H9 (cell line): ENCODE measurements around the gene CHRM4. TPM values are rescaled to one million over a fixed set of nuclear protein-coding genes. Genes with fewer than 3 reads are reported as not detected.

Source experiments
- DNase-seq: peaks from one replicate; pipeline ENCODE4 v3.0.0-alpha.2; 2017
- H2AFZ ChIP-seq: one replicate; pipeline ENCODE4 v1.6.1; 2013; ENCODE audit warnings: mild to moderate bottlenecking, low read length, control low read depth, moderate library complexity
- H2AK5ac ChIP-seq: 2 replicates; pipeline ENCODE4 v1.6.1; 2013; ENCODE audit warnings: low read length, control low read depth, mixed read lengths; ENCODE audit not compliant: insufficient read length
- H2BK120ac ChIP-seq: one replicate; pipeline ENCODE4 v1.6.1; 2013; ENCODE audit warnings: low read depth, mild to moderate bottlenecking, low read length, control low read depth, inconsistent platforms; ENCODE audit not compliant: poor library complexity, severe bottlenecking
- H2BK12ac ChIP-seq: 2 replicates; pipeline ENCODE4 v1.6.1; 2013; ENCODE audit warnings: low read length, control low read depth, mixed read lengths, low read depth; ENCODE audit not compliant: insufficient read length
- H2BK15ac ChIP-seq: 2 replicates; pipeline ENCODE4 v1.6.1; 2013; ENCODE audit warnings: low read depth, low read length, control low read depth
- H2BK20ac ChIP-seq: one replicate; pipeline ENCODE4 v1.6.1; 2013; ENCODE audit warnings: low read depth, mild to moderate bottlenecking, low read length, control low read depth, inconsistent platforms; ENCODE audit not compliant: poor library complexity, severe bottlenecking
- H2BK5ac ChIP-seq: 2 replicates; pipeline ENCODE4 v1.6.1; 2013; ENCODE audit warnings: low read length, control low read depth, mixed read lengths; ENCODE audit not compliant: insufficient read length
- H3K14ac ChIP-seq: 2 replicates; pipeline ENCODE4 v1.6.1; 2013; ENCODE audit warnings: low read length, control low read depth; ENCODE audit not compliant: insufficient read depth
- H3K18ac ChIP-seq: 2 replicates; pipeline ENCODE4 v1.6.1; 2013; ENCODE audit warnings: low read depth, mild to moderate bottlenecking, mixed read lengths, low read length, control low read depth; ENCODE audit not compliant: insufficient read length
- H3K23ac ChIP-seq: 2 replicates; pipeline ENCODE4 v1.6.1; 2013; ENCODE audit warnings: low read length, control low read depth, mixed read lengths, low read depth; ENCODE audit not compliant: insufficient read length
- H3K23me2 ChIP-seq: 2 replicates; pipeline ENCODE4 v1.6.1; 2013; ENCODE audit warnings: low read depth, mild to moderate bottlenecking, mixed read lengths, low read length, control low read depth; ENCODE audit not compliant: insufficient read length, poor library complexity, severe bottlenecking
- H3K27ac ChIP-seq: 2 replicates; pipeline ENCODE4 v1.5.1; 2013; ENCODE audit warnings: low read length, control low read depth, mixed read lengths, low read depth; ENCODE audit not compliant: insufficient read length
- H3K27me3 ChIP-seq: 2 replicates; pipeline ENCODE4 v1.6.1; 2013; ENCODE audit warnings: low read length, control low read depth, inconsistent platforms; ENCODE audit not compliant: insufficient read depth
- H3K4ac ChIP-seq: 2 replicates; pipeline ENCODE4 v1.6.1; 2013; ENCODE audit warnings: low read depth, mild to moderate bottlenecking, control low read depth, inconsistent platforms, low read length, moderate library complexity
- H3K4me1 ChIP-seq: 2 replicates; pipeline ENCODE4 v1.6.1; 2013; ENCODE audit warnings: low read length, control low read depth, inconsistent platforms; ENCODE audit not compliant: insufficient read depth
- H3K4me2 ChIP-seq: 2 replicates; pipeline ENCODE4 v1.6.1; 2013; ENCODE audit warnings: low read length, control low read depth, mixed read lengths; ENCODE audit not compliant: insufficient read length, insufficient read depth
- H3K56ac ChIP-seq: 2 replicates; pipeline ENCODE4 v1.6.1; 2013; ENCODE audit warnings: low read depth, mild to moderate bottlenecking, mixed read lengths, low read length, control low read depth; ENCODE audit not compliant: insufficient read length
- H3K79me1 ChIP-seq: 2 replicates; pipeline ENCODE4 v1.6.1; 2013; ENCODE audit warnings: low read depth, mild to moderate bottlenecking, moderate library complexity, low read length, control low read depth, inconsistent platforms; ENCODE audit not compliant: insufficient read depth, poor library complexity, severe bottlenecking
- H3K79me2 ChIP-seq: 2 replicates; pipeline ENCODE4 v1.6.1; 2013; ENCODE audit warnings: low read length, control low read depth, inconsistent platforms; ENCODE audit not compliant: insufficient read depth
- H3K9ac ChIP-seq: 2 replicates; pipeline ENCODE4 v1.6.1; 2013; ENCODE audit warnings: low read length, control low read depth, mixed read lengths; ENCODE audit not compliant: insufficient read length; ENCODE audit errors: extremely low read depth
- H3K9me3 ChIP-seq: one replicate; pipeline ENCODE4 v1.6.1; 2013; ENCODE audit warnings: low read depth, low read length, inconsistent platforms; ENCODE audit not compliant: control insufficient read depth
- H3T11ph ChIP-seq: one replicate; pipeline ENCODE4 v1.6.1; 2013; ENCODE audit warnings: mild to moderate bottlenecking, low read length, control low read depth, inconsistent platforms
- H4K20me1 ChIP-seq: one replicate; pipeline ENCODE4 v1.6.1; 2013; ENCODE audit not compliant: control insufficient read depth, insufficient read length, insufficient read depth
- H4K5ac ChIP-seq: 2 replicates; pipeline ENCODE4 v1.6.1; 2013; ENCODE audit warnings: low read depth, mild to moderate bottlenecking, mixed read lengths, low read length, control low read depth; ENCODE audit not compliant: insufficient read length
- H4K8ac ChIP-seq: replicated peaks from 2 replicates; pipeline ENCODE4 v1.6.1; 2013; ENCODE audit warnings: low read length, control low read depth, mixed read lengths, low read depth; ENCODE audit not compliant: insufficient read length
- H4K91ac ChIP-seq: 2 replicates; pipeline ENCODE4 v1.6.1; 2013; ENCODE audit warnings: low read depth, mild to moderate bottlenecking, moderate library complexity, mixed read lengths, low read length, control low read depth; ENCODE audit not compliant: insufficient read length
- H3K27ac Mint-ChIP-seq, 3 experiments: 2 replicates in 2 of 3; 3 replicates in 1 of 3; pipeline ENCODE4 v1.8.0; 2020 to 2021; ENCODE audit warnings: mixed read lengths in 3 of 3, mild to moderate bottlenecking in 1 of 3, moderate library complexity in 1 of 3
- H3K27me3 Mint-ChIP-seq: 2 replicates; pipeline ENCODE4 v1.8.0; 2021; ENCODE audit warnings: low read depth, mild to moderate bottlenecking, moderate library complexity, mixed read lengths
- H3K36me3 Mint-ChIP-seq, 3 experiments: 2 replicates in 2 of 3; 3 replicates in 1 of 3; pipeline ENCODE4 v1.8.0; 2020 to 2021; ENCODE audit warnings: low read depth in 3 of 3, mixed read lengths in 3 of 3; ENCODE audit not compliant: insufficient read depth in 1 of 3
- H3K4me1 Mint-ChIP-seq, 2 experiments: 2 replicates each; pipeline ENCODE4 v1.8.0; 2020; ENCODE audit warnings: mixed read lengths in 2 of 2
- H3K4me3 Mint-ChIP-seq, 2 experiments: 2 replicates in 1 of 2; 3 replicates in 1 of 2; pipeline ENCODE4 v1.8.0; 2020 to 2021; ENCODE audit warnings: mild to moderate bottlenecking in 2 of 2, mixed read lengths in 2 of 2, moderate library complexity in 1 of 2
- H3K9me3 Mint-ChIP-seq, 2 experiments: 2 replicates in 1 of 2; 3 replicates in 1 of 2; pipeline ENCODE4 v1.8.0; 2020; ENCODE audit warnings: mild to moderate bottlenecking in 2 of 2, mixed read lengths in 2 of 2, moderate library complexity in 1 of 2
- WGBS: extraction: QIAGEN DNeasy Blood & Tissue Kit; methylation state at CpG from one replicate; pipeline ENCODE4 v1.1.7; 2013; ENCODE audit warnings: missing lambda C conversion rate, low lambda C conversion rate, mixed read lengths; ENCODE audit not compliant: insufficient read length; ENCODE audit errors: extremely low coverage; 5-methylcytosine and 5-hydroxymethylcytosine counted together
- total RNA-seq: library from RNA; stranded (reverse); gene quantifications from 2 replicates; pipeline ENCODE4 v1.2.1, GENCODE V29; 2021
- TF ChIP-seq, protein P1 (sequence below): fragments of 200-600 bp; sonication (generic); conservative IDR thresholded peaks from 3 replicates; pipeline ENCODE4 v1.8.0; 2021; ENCODE audit warnings: antibody characterized with exemption, mild to moderate bottlenecking

CHRM4 gene
- total RNA-seq, 1 experiment from 2014 or later = 1.0 TPM

DNA sequence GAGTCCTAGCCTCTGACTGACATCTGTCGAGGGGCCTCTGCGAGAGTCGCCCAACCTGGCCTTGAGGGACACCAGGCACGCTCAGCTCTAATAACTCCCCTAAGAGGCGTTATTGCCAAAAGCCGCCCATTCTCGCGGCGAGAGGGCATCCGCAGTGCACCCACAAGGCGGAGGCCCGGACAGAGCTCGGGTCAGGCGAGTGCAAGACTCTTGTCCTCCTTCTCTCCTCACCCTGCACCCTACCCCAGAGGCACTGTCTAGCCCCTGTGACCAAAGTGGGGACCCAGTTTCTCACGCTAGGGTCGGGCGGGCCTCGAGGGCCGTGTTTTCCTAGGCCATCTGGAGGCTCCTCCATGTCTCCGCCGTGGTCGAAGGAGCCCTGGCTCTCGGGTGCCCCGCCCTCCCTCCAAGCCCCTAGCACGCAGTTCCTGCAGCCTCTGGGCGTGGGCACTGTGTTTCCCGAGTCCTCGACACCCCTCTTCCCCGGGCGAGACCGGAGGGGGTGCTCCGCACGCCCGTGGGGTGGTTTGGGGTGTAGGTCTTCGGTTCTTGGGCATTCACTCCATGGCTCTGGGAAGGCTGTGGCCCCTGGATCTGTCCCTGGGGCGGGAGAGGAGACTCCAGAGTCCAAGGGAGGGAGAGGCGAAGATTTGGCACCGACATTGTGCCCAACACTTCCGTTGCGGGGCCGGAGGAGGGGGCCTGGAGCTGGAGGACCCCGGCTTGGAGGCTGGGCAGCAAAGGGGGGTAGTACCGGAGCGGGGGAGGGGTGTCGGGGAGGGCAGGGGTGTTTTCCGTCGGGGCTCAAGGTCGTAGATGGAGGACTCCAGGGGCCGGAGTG, 1.0 kb downstream of the CHRM4 start:
- no peak overlapping the region for H3K18ac ChIP-seq
- no peak overlapping the region for H3K23ac ChIP-seq
- H3K4me2 ChIP-seq = peak overlapping the region; percentile 86
- peaks cover 76% of the 10 kb centered on the region for H3K27me3 Mint-ChIP-seq
- H2AFZ ChIP-seq = no peak overlapping the region
- H4K8ac ChIP-seq = no peak overlapping the region
- peak overlapping the region; percentile 56 to 78 for H3K4me3 Mint-ChIP-seq
- no peak overlapping the region for H2BK12ac ChIP-seq
- peaks cover 20% of the 10 kb centered on the region; the same call in 1 of the 2 replicates for H3K27me3 ChIP-seq
- H3K56ac ChIP-seq = no peak overlapping the region
- H3K14ac ChIP-seq = no peak overlapping the region
- H2BK5ac ChIP-seq = no peak overlapping the region
- H3T11ph ChIP-seq = no peak overlapping the region
- peaks cover 31 to 43% of the 10 kb centered on the region in 2 experiments for H3K4me1 Mint-ChIP-seq
- H4K91ac ChIP-seq = no peak overlapping the region
- no peaks in the 10 kb centered on the region for H3K36me3 Mint-ChIP-seq
- H3K9ac ChIP-seq = no peak overlapping the region
- H2BK20ac ChIP-seq = no peak overlapping the region
- H3K79me1 ChIP-seq = no peaks in the 10 kb centered on the region
- WGBS = no CpG with 5 or more reads among the region's 49 CpGs
- TF ChIP-seq, protein P1, sequence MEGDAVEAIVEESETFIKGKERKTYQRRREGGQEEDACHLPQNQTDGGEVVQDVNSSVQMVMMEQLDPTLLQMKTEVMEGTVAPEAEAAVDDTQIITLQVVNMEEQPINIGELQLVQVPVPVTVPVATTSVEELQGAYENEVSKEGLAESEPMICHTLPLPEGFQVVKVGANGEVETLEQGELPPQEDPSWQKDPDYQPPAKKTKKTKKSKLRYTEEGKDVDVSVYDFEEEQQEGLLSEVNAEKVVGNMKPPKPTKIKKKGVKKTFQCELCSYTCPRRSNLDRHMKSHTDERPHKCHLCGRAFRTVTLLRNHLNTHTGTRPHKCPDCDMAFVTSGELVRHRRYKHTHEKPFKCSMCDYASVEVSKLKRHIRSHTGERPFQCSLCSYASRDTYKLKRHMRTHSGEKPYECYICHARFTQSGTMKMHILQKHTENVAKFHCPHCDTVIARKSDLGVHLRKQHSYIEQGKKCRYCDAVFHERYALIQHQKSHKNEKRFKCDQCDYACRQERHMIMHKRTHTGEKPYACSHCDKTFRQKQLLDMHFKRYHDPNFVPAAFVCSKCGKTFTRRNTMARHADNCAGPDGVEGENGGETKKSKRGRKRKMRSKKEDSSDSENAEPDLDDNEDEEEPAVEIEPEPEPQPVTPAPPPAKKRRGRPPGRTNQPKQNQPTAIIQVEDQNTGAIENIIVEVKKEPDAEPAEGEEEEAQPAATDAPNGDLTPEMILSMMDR = no peak
- no peak overlapping the region for H3K4ac ChIP-seq
- no peaks in the 10 kb centered on the region for H3K9me3 Mint-ChIP-seq
- no peak overlapping the region for H2AK5ac ChIP-seq
- H3K27ac Mint-ChIP-seq = no peak overlapping the region
- no peaks in the 10 kb centered on the region for H3K9me3 ChIP-seq
- no peak overlapping the region for H3K27ac ChIP-seq
- H2BK120ac ChIP-seq = no peak overlapping the region
- DNase-seq = peak; percentile 45
- no peaks in the 10 kb centered on the region for H4K20me1 ChIP-seq
- peaks cover 3% of the 10 kb centered on the region; the same call in 1 of the 2 replicates for H3K4me1 ChIP-seq
- H2BK15ac ChIP-seq = no peak overlapping the region
- H4K5ac ChIP-seq = no peak overlapping the region
- no peaks in the 10 kb centered on the region for H3K79me2 ChIP-seq
- peaks cover 15% of the 10 kb centered on the region for H3K23me2 ChIP-seq
